Thyroid gland (tissue), 4 donors: Measurements from ENCODE around the gene PLEKHA8. TPM values are rescaled to one million over a fixed set of nuclear protein-coding genes. Genes with fewer than 3 reads are reported as not detected.

Source experiments
- DNase-seq, 2 donors: peaks; one replicate each; pipeline ENCODE4 v3.0.0-alpha.2; 2019
- H3K27ac ChIP-seq, 3 donors: fragments of 200-600 bp; sonication (generic); 1 replicate in 2 of 3; 2 replicates in 1 of 3; pipeline ENCODE4 v1.5.1; 2016 to 2019; ENCODE audit warnings: mild to moderate bottlenecking in 1 of 3, moderate library complexity in 1 of 3
- H3K27me3 ChIP-seq: fragments of 200-600 bp; sonication (generic); one replicate; pipeline ENCODE4 v1.5.1; 2019
- H3K36me3 ChIP-seq, 2 donors: fragments of 200-600 bp; sonication (generic); one replicate each; pipeline ENCODE4 v1.5.1; 2016 to 2019
- H3K4me1 ChIP-seq, 2 donors: fragments of 200-600 bp; sonication (generic); one replicate each; pipeline ENCODE4 v1.5.1; 2017 to 2019
- H3K4me3 ChIP-seq, 3 donors: fragments of 200-600 bp; sonication (generic); replicated peaks in 1 of 3; 1 replicate in 2 of 3; 2 replicates in 1 of 3; pipeline ENCODE4 v1.5.1; 2016; ENCODE audit warnings: mild to moderate bottlenecking in 1 of 3
- H3K9me3 ChIP-seq: fragments of 200-600 bp; sonication (generic); one replicate; pipeline ENCODE4 v1.5.1; 2017
- CTCF ChIP-seq, 6 experiments: fragments of 200-600 bp in 3 of 6; fragments of 450-650 bp in 3 of 6; sonication (generic) in 3 of 6; IDR thresholded peaks; one replicate each; pipeline ENCODE4 v1.5.1; 2016 to 2019; ENCODE audit warnings: antibody characterized with exemption in 6 of 6, mild to moderate bottlenecking in 2 of 6, inconsistent platforms in 1 of 6, moderate library complexity in 1 of 6
- POLR2A ChIP-seq, 2 donors: fragments of 450-650 bp; IDR thresholded peaks; one replicate each; pipeline ENCODE4 v1.6.1; 2017; ENCODE audit warnings: antibody characterized with exemption in 2 of 2, mild to moderate bottlenecking in 2 of 2, moderate library complexity in 1 of 2
- WGBS, 2 donors: methylation state at CpG; one replicate each; pipeline ENCODE4 v1.1.5; 2017; 5-methylcytosine and 5-hydroxymethylcytosine counted together
- intact Hi-C: fragments of 100-400 bp; cut with DNase I; formaldehyde crosslinking; loops from one replicate; pipeline ENCODE4 v1.15.1; 2023
- total RNA-seq, 4 donors: library from RNA; depleted of rRNA; stranded (reverse); fragments of >200 nt; gene quantifications; one replicate each; pipeline ENCODE4 v1.2.3, GENCODE V29; 2016

Gene PLEKHA8
- total RNA-seq, result 10 to 100 TPM in 1 of 4 donors, 1 to 10 TPM in 3; 7.1 to 13.3 (median 8.8) TPM

DNA sequence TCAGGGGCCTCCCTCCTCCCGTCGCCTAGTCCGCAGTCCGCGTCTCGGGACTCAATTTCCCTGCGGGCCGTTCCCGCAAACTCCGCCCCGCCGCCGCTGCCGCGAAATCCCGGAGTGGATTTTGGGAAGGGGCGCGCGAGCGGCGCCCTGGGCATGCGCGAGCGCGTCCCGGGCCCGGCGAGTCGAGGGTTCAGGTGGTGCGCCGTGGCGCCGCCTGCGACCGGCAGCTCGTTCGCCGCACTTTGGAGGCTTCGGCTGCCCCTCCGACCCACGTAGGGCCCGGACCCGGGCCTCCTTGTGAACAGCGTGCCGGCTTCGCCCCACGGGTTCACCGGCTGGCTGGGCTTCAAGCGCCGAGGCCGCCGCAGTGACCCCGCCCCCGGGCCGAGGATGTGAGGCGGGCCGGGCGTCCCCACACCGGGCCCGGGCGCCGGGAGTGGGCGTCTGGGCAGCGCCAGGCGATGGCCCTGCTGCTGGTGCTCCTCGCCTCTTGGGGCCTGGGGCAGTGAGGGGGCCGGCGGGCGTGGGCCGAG, at the start of gene PLEKHA8:
Gene PLEKHA8 (plus strand): TSS at position 197 of the 533 bp plus-strand sequence. CDS start 351 bp downstream, outside the sequence.
- peaks cover 23 to 35% of the 10 kb centered on the region in 2 donors for H3K4me1 ChIP-seq
- intact Hi-C loops, result loop anchor here (10.0 kb wide), 1 partner anchor 107 kb away; the partner anchor contains the start of gene MTURN

GRCh38 chr7:29980151-29980550, 48.1 kb upstream of the PLEKHA8 start:
- intact Hi-C loops, result no loop called here

More for the DNA sequence above, at the start of gene PLEKHA8:
- H3K27ac ChIP-seq, result peak within 1 kb of the TSS; percentile 40 to 96 (median 92)
- peak within 1 kb of the TSS; percentile 71 to 89 (median 72) for H3K4me3 ChIP-seq
- no peaks in the 10 kb centered on the region for H3K9me3 ChIP-seq
- TF ChIP-seq CTCF (IDR thresholded peaks at IDR 0.05), result no peak
- TF ChIP-seq POLR2A (IDR thresholded peaks at IDR 0.05), result peak in 1 of 2 donors; percentile 8
- no peaks in the 10 kb centered on the region for H3K27me3 ChIP-seq
- no peaks in the 10 kb centered on the region for H3K36me3 ChIP-seq
- peak; percentile 83 to 87 for DNase-seq
- WGBS, 2 donors, result no CpG with 5 or more reads among the region's 70 CpGs

GRCh38 chr7:29987083-29987482, 41.1 kb upstream of the PLEKHA8 start:
- Histone ChIP-seq H3K9me3 (no peaks in the 10 kb centered on the region), H3K4me3 (no peak overlapping the region), H3K36me3 (no peaks in the 10 kb centered on the region), H3K27ac (peak overlapping the region in 2 of 3 donors; percentile 64 to 82), H3K4me1 (peaks cover 10 to 16% of the 10 kb centered on the region in 2 donors), H3K27me3 (no peaks in the 10 kb centered on the region)
- TF ChIP-seq POLR2A (IDR thresholded peaks at IDR 0.05), result no peak
- no peak for TF ChIP-seq CTCF (IDR thresholded peaks at IDR 0.05)
- 65 to 70% methylated on average over 2 of the region's 2 CpGs for WGBS, 2 donors
- no peak for DNase-seq
- intact Hi-C loops, result no loop called here

More at GRCh38 chr7:29980151-29980550, 48.1 kb upstream of the PLEKHA8 start:
- Histone ChIP-seq H3K9me3 (no peaks in the 10 kb centered on the region), H3K27ac (no peak overlapping the region), H3K36me3 (no peaks in the 10 kb centered on the region), H3K4me3 (no peak overlapping the region), H3K4me1 (no peaks in the 10 kb centered on the region), H3K27me3 (no peaks in the 10 kb centered on the region)
- no peak for TF ChIP-seq POLR2A (IDR thresholded peaks at IDR 0.05)
- no peak for DNase-seq

DNA sequence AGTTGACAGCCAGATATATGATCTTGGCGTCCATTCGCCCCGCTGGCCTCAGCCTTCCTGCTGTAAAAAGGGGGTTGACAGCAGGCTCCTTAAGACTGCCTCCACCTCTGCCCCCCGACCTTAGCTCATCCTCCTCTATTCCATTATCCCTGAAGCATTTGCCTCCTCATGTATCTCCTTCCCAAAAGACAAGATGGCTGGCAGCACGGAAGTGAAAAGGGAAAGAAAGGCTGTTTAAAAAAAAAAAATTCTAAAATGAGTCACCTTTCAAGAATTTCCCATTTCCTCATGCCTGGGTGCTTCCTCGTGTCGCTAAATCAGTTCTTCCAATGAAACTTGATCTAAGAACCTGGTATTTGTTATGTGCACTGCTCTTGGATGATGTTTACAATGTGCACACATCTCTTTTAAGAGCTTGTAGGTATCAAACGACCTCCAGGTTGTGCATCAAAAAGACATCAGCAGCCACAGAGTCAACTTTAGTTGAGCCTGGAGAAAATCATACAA, 40.3 kb upstream of the PLEKHA8 start:
- DNase-seq, result no peak
- TF ChIP-seq POLR2A (IDR thresholded peaks at IDR 0.05) (no peak), CTCF (IDR thresholded peaks at IDR 0.05) (no peak)
- Histone ChIP-seq H3K36me3 (no peaks in the 10 kb centered on the region), H3K4me3 (no peak overlapping the region), H3K27me3 (no peaks in the 10 kb centered on the region), H3K4me1 (peaks cover 10 to 16% of the 10 kb centered on the region in 2 donors), H3K9me3 (no peaks in the 10 kb centered on the region), H3K27ac (peak overlapping the region in 2 of 3 donors; percentile 64 to 82)
- 74 to 83% methylated on average over 8 of the region's 8 CpGs for WGBS, 2 donors
- intact Hi-C loops, result no loop called here

- Histone ChIP-seq H3K4me1 (peaks cover 10 to 16% of the 10 kb centered on the region in 2 donors), H3K9me3 (no peaks in the 10 kb centered on the region), H3K36me3 (no peaks in the 10 kb centered on the region), H3K27me3 (no peaks in the 10 kb centered on the region), H3K4me3 (peak overlapping the region; percentile 64 to 99 (median 74)), H3K27ac (peak overlapping the region; percentile 17 to 82 (median 64))
- TF ChIP-seq CTCF (IDR thresholded peaks at IDR 0.05) (no peak), POLR2A (IDR thresholded peaks at IDR 0.05) (peak in 1 of 2 donors; percentile 8)
- intact Hi-C loops, result no loop called here
- WGBS, 2 donors, result 18 to 39% methylated on average over 21 to 56 of the region's 75 CpGs
- peak; percentile 43 to 57 for DNase-seq
These were observed 39.6 kb upstream of the PLEKHA8 start for GRCh38 chr7:29988424-29989256.
